Suprapubic skin (tissue), 4 donors: Measurements from ENCODE around the gene MICALL2.

Experiments
- EP300 ChIP-seq: sonication (generic); formaldehyde crosslinking; IDR thresholded peaks from one replicate; pipeline ENCODE4 v1.6.1; 2017; ENCODE audit warnings: antibody characterized with exemption
- POLR2A ChIP-seq, 2 donors: fragments of 450-650 bp; IDR thresholded peaks; one replicate each; pipeline ENCODE4 v1.6.1; 2017; ENCODE audit warnings: antibody characterized with exemption in 2 of 2, mild to moderate bottlenecking in 2 of 2, moderate library complexity in 2 of 2
- POLR2AphosphoS5 ChIP-seq, 3 donors: sonication (generic); formaldehyde crosslinking; IDR thresholded peaks; one replicate each; pipeline ENCODE4 v1.6.1; 2017; ENCODE audit warnings: antibody characterized with exemption in 3 of 3
- TF ChIP-seq, protein P1 (sequence below), 2 donors: fragments of 200-600 bp in 1 of 2; fragments of 450-650 bp in 1 of 2; sonication (generic) in 1 of 2; IDR thresholded peaks; one replicate each; pipeline ENCODE4 v1.5.1; 2016 to 2019; ENCODE audit warnings: antibody characterized with exemption in 2 of 2, mild to moderate bottlenecking in 1 of 2, moderate library complexity in 1 of 2

DNA sequence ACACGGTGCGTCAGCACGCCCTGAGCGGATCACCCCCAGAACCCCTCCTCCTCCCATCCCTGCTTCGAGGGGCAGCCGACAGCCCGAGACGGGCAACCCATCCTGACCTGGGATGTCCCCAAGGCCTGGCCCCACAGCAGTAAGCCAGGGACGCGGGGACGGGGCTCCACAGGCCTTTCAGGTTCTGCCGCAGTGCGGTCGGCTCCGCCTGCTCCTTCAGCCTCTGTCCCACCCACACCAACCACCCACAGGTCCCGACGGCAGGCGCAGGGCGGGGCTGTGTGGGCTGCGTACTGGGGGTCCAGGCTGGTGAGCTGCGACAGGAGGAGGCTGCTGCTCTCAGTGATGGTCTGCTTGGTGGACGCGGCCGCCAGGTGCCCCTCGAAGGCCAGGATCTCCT lies 28.2 kb upstream of the MICALL2 start:
- TF ChIP-seq POLR2AphosphoS5 (IDR thresholded peaks at IDR 0.05), result no peak
- TF ChIP-seq, protein P1, sequence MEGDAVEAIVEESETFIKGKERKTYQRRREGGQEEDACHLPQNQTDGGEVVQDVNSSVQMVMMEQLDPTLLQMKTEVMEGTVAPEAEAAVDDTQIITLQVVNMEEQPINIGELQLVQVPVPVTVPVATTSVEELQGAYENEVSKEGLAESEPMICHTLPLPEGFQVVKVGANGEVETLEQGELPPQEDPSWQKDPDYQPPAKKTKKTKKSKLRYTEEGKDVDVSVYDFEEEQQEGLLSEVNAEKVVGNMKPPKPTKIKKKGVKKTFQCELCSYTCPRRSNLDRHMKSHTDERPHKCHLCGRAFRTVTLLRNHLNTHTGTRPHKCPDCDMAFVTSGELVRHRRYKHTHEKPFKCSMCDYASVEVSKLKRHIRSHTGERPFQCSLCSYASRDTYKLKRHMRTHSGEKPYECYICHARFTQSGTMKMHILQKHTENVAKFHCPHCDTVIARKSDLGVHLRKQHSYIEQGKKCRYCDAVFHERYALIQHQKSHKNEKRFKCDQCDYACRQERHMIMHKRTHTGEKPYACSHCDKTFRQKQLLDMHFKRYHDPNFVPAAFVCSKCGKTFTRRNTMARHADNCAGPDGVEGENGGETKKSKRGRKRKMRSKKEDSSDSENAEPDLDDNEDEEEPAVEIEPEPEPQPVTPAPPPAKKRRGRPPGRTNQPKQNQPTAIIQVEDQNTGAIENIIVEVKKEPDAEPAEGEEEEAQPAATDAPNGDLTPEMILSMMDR (IDR thresholded peaks at IDR 0.05), result no peak
- TF ChIP-seq POLR2A (IDR thresholded peaks at IDR 0.05), result no peak
- TF ChIP-seq EP300, result no peak
